K562 (cell line): ENCODE data around the gene RGS3. TPM values are rescaled to one million over a fixed set of nuclear protein-coding genes. Genes with fewer than 3 reads are reported as not detected.

Source experiments
- CBX3 ChIP-seq, 2 experiments: IDR thresholded peaks; 1 replicate in 1 of 2; 2 replicates in 1 of 2; pipeline ENCODE4 v1.6.1; 2012; ENCODE audit warnings: inconsistent platforms in 2 of 2, low read length in 2 of 2, borderline replicate concordance in 1 of 2, control low read depth in 1 of 2
- CHD2 ChIP-seq: IDR thresholded peaks from 2 replicates; pipeline ENCODE4 v1.6.1; 2011; ENCODE audit warnings: low read depth, low read length
- ETV1 ChIP-seq: fragments of 450-650 bp; conservative IDR thresholded peaks from 2 replicates; pipeline ENCODE4 v1.6.1; 2016; ENCODE audit warnings: missing genetic modification characterization, control low read depth, low read depth, missing compliant biosample characterization
- EZH2 ChIP-seq: IDR thresholded peaks from 2 replicates; pipeline ENCODE4 v1.6.1; 2012; ENCODE audit warnings: low read depth, mild to moderate bottlenecking, inconsistent platforms, low read length, borderline replicate concordance
- FOXP1 ChIP-seq: sonication (generic); formaldehyde crosslinking; IDR thresholded peaks from 2 replicates; pipeline ENCODE4 v1.8.0; 2022; ENCODE audit warnings: mild to moderate bottlenecking, missing genetic modification reagents
- LEF1 ChIP-seq: fragments of 450-650 bp; IDR thresholded peaks from 2 replicates; pipeline ENCODE4 v1.6.1; 2016; ENCODE audit warnings: mild to moderate bottlenecking
- PCBP2 ChIP-seq: fragments of 200-400 bp; formaldehyde crosslinking; IDR thresholded peaks from 2 replicates; pipeline ENCODE4 v1.6.1; 2018; ENCODE audit warnings: low read length, low read depth, mild to moderate bottlenecking, moderate library complexity; ENCODE audit not compliant: poor library complexity, severe bottlenecking
- PTBP1 ChIP-seq: fragments of 200-400 bp; formaldehyde crosslinking; IDR thresholded peaks from 2 replicates; pipeline ENCODE4 v1.6.1; 2017; ENCODE audit warnings: low read depth, low read length
- RBM14 ChIP-seq: fragments of 200-400 bp; formaldehyde crosslinking; IDR thresholded peaks from 2 replicates; pipeline ENCODE4 v1.6.1; 2018; ENCODE audit warnings: low read depth, mild to moderate bottlenecking, low read length, moderate library complexity, borderline replicate concordance; ENCODE audit not compliant: insufficient read depth
- SMARCA5 ChIP-seq: fragments of 450-650 bp; IDR thresholded peaks from 2 replicates; pipeline ENCODE4 v1.6.1; 2016
- SRSF7 ChIP-seq: fragments of 200-400 bp; formaldehyde crosslinking; optimal IDR thresholded peaks from 2 replicates; pipeline ENCODE3; 2017; ENCODE audit warnings: mild to moderate bottlenecking, low read depth, low read length
- ZNF696 ChIP-seq: fragments of 250-450 bp; sonication (Bioruptor Pico); conservative IDR thresholded peaks from 2 replicates; pipeline ENCODE4 v1.4.0; 2020; ENCODE audit warnings: mild to moderate bottlenecking, moderate library complexity
- ZNF785 ChIP-seq: fragments of 250-450 bp; sonication (Bioruptor Pico); IDR thresholded peaks from 2 replicates; pipeline ENCODE4 v1.4.0; 2020; ENCODE audit warnings: mild to moderate bottlenecking
- polyA plus RNA-seq, 8 experiments: library from polyadenylated mRNA; depleted of rRNA in 4 of 8; stranded (reverse) in 5 of 8; unstranded in 3 of 8; fragments of >200 nt; fragmentation: Nextera tagmentation in 2 of 8; fragmentation: Illumina TruSeq in 1 of 8; extraction: Ambion mirVana in 2 of 8; extraction: Trizol in 1 of 8; gene quantifications; 2 replicates each; pipeline versions ENCODE4 v1.2.1 to v1.2.3, GENCODE V29; 2011 to 2014; ENCODE audit warnings: inconsistent platforms in 1 of 8, missing spikeins in 1 of 8
- total RNA-seq, 7 experiments: library from RNA; depleted of rRNA in 6 of 7; stranded (reverse); fragments of >200 nt in 6 of 7; fragmentation: Illumina TruSeq in 2 of 7; extraction: Trizol in 2 of 7; gene quantifications; 2 replicates each; pipeline versions ENCODE4 v1.2.1 to v1.2.3, GENCODE V29; 2011 to 2021; ENCODE audit warnings: low replicate concordance in 1 of 7
- TF ChIP-seq, protein P1 (sequence below): fragments of 450-650 bp; IDR thresholded peaks from 2 replicates; pipeline ENCODE4 v1.6.1; 2016
- TF ChIP-seq, protein P2 (sequence below): fragments of 250-450 bp; sonication (Bioruptor Pico); IDR thresholded peaks from 2 replicates; pipeline ENCODE4 v1.5.0; 2022; ENCODE audit warnings: mild to moderate bottlenecking
- TF ChIP-seq, protein P3 (sequence below): fragments of 450-650 bp; formaldehyde crosslinking; IDR thresholded peaks from 2 replicates; pipeline ENCODE4 v1.4.0; 2020; ENCODE audit warnings: mild to moderate bottlenecking, moderate library complexity

RGS3 gene
- total and polyA plus RNA-seq, 9 of the 15 experiments (the other 6 are each of a cell fraction or from before 2014, with no cell fraction given): 0.08 to 2.9 (median 0.95) TPM

GRCh38 chr9:113572076-113572861, 108.7 kb downstream of the RGS3 start (continued):
- TF ChIP-seq CBX3 (IDR thresholded peaks at IDR 0.05; ENCODE audit: borderline replicate concordance in 1 of 2, low read length in 2 of 2): no peak
- TF ChIP-seq, protein P1, sequence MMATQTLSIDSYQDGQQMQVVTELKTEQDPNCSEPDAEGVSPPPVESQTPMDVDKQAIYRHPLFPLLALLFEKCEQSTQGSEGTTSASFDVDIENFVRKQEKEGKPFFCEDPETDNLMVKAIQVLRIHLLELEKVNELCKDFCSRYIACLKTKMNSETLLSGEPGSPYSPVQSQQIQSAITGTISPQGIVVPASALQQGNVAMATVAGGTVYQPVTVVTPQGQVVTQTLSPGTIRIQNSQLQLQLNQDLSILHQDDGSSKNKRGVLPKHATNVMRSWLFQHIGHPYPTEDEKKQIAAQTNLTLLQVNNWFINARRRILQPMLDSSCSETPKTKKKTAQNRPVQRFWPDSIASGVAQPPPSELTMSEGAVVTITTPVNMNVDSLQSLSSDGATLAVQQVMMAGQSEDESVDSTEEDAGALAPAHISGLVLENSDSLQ: peak; percentile 41; the same call in 1 of the 2 replicates
- TF ChIP-seq, protein P2, sequence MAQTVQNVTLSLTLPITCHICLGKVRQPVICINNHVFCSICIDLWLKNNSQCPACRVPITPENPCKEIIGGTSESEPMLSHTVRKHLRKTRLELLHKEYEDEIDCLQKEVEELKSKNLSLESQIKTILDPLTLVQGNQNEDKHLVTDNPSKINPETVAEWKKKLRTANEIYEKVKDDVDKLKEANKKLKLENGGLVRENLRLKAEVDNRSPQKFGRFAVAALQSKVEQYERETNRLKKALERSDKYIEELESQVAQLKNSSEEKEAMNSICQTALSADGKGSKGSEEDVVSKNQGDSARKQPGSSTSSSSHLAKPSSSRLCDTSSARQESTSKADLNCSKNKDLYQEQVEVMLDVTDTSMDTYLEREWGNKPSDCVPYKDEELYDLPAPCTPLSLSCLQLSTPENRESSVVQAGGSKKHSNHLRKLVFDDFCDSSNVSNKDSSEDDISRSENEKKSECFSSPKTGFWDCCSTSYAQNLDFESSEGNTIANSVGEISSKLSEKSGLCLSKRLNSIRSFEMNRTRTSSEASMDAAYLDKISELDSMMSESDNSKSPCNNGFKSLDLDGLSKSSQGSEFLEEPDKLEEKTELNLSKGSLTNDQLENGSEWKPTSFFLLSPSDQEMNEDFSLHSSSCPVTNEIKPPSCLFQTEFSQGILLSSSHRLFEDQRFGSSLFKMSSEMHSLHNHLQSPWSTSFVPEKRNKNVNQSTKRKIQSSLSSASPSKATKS: no peak
- no peak for TF ChIP-seq ETV1 (tag)
- TF ChIP-seq RBM14: no peak
- no peak for TF ChIP-seq CHD2
- TF ChIP-seq, protein P3, sequence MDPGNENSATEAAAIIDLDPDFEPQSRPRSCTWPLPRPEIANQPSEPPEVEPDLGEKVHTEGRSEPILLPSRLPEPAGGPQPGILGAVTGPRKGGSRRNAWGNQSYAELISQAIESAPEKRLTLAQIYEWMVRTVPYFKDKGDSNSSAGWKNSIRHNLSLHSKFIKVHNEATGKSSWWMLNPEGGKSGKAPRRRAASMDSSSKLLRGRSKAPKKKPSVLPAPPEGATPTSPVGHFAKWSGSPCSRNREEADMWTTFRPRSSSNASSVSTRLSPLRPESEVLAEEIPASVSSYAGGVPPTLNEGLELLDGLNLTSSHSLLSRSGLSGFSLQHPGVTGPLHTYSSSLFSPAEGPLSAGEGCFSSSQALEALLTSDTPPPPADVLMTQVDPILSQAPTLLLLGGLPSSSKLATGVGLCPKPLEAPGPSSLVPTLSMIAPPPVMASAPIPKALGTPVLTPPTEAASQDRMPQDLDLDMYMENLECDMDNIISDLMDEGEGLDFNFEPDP: no peak
- TF ChIP-seq PCBP2: no peak
- TF ChIP-seq ZNF785: no peak
- no peak for TF ChIP-seq LEF1
- TF ChIP-seq EZH2: no peak
- no peak for TF ChIP-seq PTBP1
- TF ChIP-seq SRSF7: no peak
- no peak for TF ChIP-seq ZNF696 (CRISPR knock-in tag)
- TF ChIP-seq FOXP1 (CRISPR knock-in tag): no peak
- no peak for TF ChIP-seq SMARCA5
